ENCODE measurements around the gene KRTAP15-1. TPM values are rescaled to one million over a fixed set of nuclear protein-coding genes. Genes with fewer than 3 reads are reported as not detected.

KRTAP15-1 gene
- total and polyA plus RNA-seq, 2 of the 4 experiments (the other 2 are of a cell fraction): not detected

DNA sequence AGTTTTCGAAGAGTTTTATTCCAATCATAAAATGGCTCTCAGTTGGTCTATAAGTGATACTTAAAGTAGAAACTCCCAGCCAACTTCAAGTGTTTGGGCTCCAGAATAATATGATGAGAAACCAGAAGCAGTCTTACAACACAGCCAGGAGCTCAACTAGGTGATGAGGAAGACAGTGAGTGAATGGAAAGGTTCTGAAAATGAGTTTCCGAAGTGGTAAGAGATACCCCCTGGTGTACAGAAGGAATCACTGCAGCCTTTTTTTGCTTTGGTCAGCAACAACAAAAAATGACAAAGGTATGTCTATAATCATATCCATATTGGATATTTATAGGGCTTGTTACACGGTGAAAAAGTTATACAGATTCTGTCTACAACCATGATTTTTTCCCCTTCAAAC lies 23.6 kb downstream of the KRTAP15-1 start:
- ATAC-seq (ENCODE audit: low read depth) (no peak), DNase-seq (no peak)
- Histone ChIP-seq H3K9me3 (ENCODE audit: control insufficient read depth, insufficient read depth, low read length) (no peaks in the 10 kb centered on the region; the same call in 1 of the 2 replicates), H3K9me1 (ENCODE audit: insufficient read depth, low read length) (no peaks in the 10 kb centered on the region), H4K91ac (ENCODE audit: insufficient read depth, low read depth, low read length) (no peak overlapping the region), H3K14ac (replicated peaks; ENCODE audit: low read depth, low read length) (no peak overlapping the region), H3K9ac (ENCODE audit: low read depth, low read length) (no peak overlapping the region), H2BK120ac (ENCODE audit: low read depth, low read length) (no peak overlapping the region), H2AK5ac (ENCODE audit: low read depth, low read length) (no peak overlapping the region), H3K79me1 (ENCODE audit: low read depth in 1 of 2, low read length in 2 of 2) (no peaks in the 10 kb centered on the region), H2BK20ac (ENCODE audit: low read depth, low read length) (no peak overlapping the region), H3K4ac (ENCODE audit: low read depth, low read length) (no peak overlapping the region), H3K4me3 (ENCODE audit: insufficient read depth, low read depth, low read length) (no peak overlapping the region), H3K23ac (ENCODE audit: low read depth, low read length) (no peak overlapping the region), H4K5ac (ENCODE audit: low read depth, low read length) (no peak overlapping the region), H3K4me2 (ENCODE audit: low read depth, low read length) (no peak overlapping the region), H3K56ac (ENCODE audit: extremely low read depth, insufficient read depth, low read length) (no peak overlapping the region), H3K27ac (ENCODE audit: insufficient read depth, low read length) (no peak overlapping the region), H3K4me1 (ENCODE audit: control insufficient read depth, insufficient read depth, low read length) (no peaks in the 10 kb centered on the region), H3K27me3 (ENCODE audit: control insufficient read depth, insufficient read depth, low read length) (no peaks in the 10 kb centered on the region), H2BK5ac (ENCODE audit: low read depth, low read length, poor library complexity, severe bottlenecking) (no peak overlapping the region), H3K36me3 (ENCODE audit: control insufficient read depth, insufficient read depth, low read length) (no peaks in the 10 kb centered on the region), H4K20me1 (ENCODE audit: insufficient read depth, low read length) (no peaks in the 10 kb centered on the region), H4K8ac (ENCODE audit: low read depth in 2 of 2, low read length in 2 of 2) (no peak overlapping the region), H3K18ac (ENCODE audit: low read depth, low read length) (no peak overlapping the region), H2BK15ac (ENCODE audit: low read depth, low read length) (no peak overlapping the region), H2AK9ac (replicated peaks; ENCODE audit: low read depth, low read length, poor library complexity) (no peak overlapping the region), H2AFZ (replicated peaks; ENCODE audit: low read length, poor library complexity) (no peak overlapping the region)
- WGBS, 2 experiments (ENCODE audit: extremely low coverage in 2 of 2, insufficient read length in 1 of 2): no CpG with 5 or more reads among the region's 3 CpGs
- no TSS peak for BruUV-seq (replicated peaks)
- POLR2A ChIA-PET (ENCODE audit: unreplicated experiment): no interaction called here
- in situ Hi-C loops (cut with MboI; ENCODE audit: low sequenced_read_pairs): no loop called here
- dilution Hi-C loops (cut with HindIII; ENCODE audit: low sequenced_read_pairs, unreplicated experiment): no loop called here
- intact Hi-C loops (cut with micrococcal nuclease): no loop called here
- CTCF ChIA-PET: no interaction called here
- TF ChIP-seq, protein P1, sequence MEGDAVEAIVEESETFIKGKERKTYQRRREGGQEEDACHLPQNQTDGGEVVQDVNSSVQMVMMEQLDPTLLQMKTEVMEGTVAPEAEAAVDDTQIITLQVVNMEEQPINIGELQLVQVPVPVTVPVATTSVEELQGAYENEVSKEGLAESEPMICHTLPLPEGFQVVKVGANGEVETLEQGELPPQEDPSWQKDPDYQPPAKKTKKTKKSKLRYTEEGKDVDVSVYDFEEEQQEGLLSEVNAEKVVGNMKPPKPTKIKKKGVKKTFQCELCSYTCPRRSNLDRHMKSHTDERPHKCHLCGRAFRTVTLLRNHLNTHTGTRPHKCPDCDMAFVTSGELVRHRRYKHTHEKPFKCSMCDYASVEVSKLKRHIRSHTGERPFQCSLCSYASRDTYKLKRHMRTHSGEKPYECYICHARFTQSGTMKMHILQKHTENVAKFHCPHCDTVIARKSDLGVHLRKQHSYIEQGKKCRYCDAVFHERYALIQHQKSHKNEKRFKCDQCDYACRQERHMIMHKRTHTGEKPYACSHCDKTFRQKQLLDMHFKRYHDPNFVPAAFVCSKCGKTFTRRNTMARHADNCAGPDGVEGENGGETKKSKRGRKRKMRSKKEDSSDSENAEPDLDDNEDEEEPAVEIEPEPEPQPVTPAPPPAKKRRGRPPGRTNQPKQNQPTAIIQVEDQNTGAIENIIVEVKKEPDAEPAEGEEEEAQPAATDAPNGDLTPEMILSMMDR (conservative IDR thresholded peaks at IDR 0.05; ENCODE audit: low read depth, low read length): 0 out of 2 replicates have a peak, but pooled peaks have one; percentile 4
- no peak for TF ChIP-seq RAD21 (IDR thresholded peaks at IDR 0.05; ENCODE audit: low read length)
- no peak for TF ChIP-seq SMC3 (IDR thresholded peaks at IDR 0.05; ENCODE audit: low read depth, low read length)
- no peak for TF ChIP-seq BHLHE40 (IDR thresholded peaks at IDR 0.05; ENCODE audit: low read depth, low read length)
- TF ChIP-seq MAFK (IDR thresholded peaks at IDR 0.05; ENCODE audit: low read depth, low read length): peak; percentile 56

Data from IMR-90 (cell line).